T-helper 22 cell (primary cell): ENCODE measurements around the gene EIF1AD.
A peak's percentile ranks its signal among the peaks of the same experiment; 100 is the strongest.
"Not testable (repeated sequence)": the region's sequence is repeated elsewhere in the genome, so short reads cannot be mapped to it uniquely, and the experiment has no call there.

Experiments
- DNase-seq: peaks from one replicate; pipeline ENCODE4 v3.0.0-alpha.2; 2020; ENCODE audit warnings: low read depth

Gene EIF1AD

GRCh38 chr11:66001942-66002647 lies at the start of gene EIF1AD, which contains the start of gene BANF1:
Gene EIF1AD (minus strand): TSS chr11:66002157. CDS start chr11:66000389, 1,768 bp downstream.
Gene BANF1 (plus strand): TSS chr11:66002503. CDS start chr11:66003251, 748 bp downstream.
- DNase-seq: peak; percentile 88

- no peak for DNase-seq
Measured at GRCh38 chr11:66051371-66051765, 49.4 kb upstream of the EIF1AD start.

- DNase-seq: no peak
Measured at GRCh38 chr11:66050581-66051231, 48.7 kb upstream of the EIF1AD start.

GRCh38 chr11:66048547-66049323 lies 46.8 kb upstream of the EIF1AD start, which contains the start of gene GAL3ST3:
Gene GAL3ST3 (minus strand): TSS chr11:66049161. CDS start chr11:66045415, 3,746 bp downstream.
- no peak for DNase-seq

- no peak for DNase-seq
Measured at GRCh38 chr11:66047541-66048365, 45.8 kb upstream of the EIF1AD start.

GRCh38 chr11:66046901-66047300 lies 44.9 kb upstream of the EIF1AD start:
- DNase-seq: no peak

GRCh38 chr11:66045177-66045639 lies 43.3 kb upstream of the EIF1AD start:
- DNase-seq: peak; percentile 69

- DNase-seq: peak; percentile 6
Measured at GRCh38 chr11:66044757-66045156, 42.8 kb upstream of the EIF1AD start.

- DNase-seq: no peak
Measured at GRCh38 chr11:66042996-66043906, 41.3 kb upstream of the EIF1AD start.

GRCh38 chr11:66042227-66042995 lies 40.5 kb upstream of the EIF1AD start:
- DNase-seq: no peak

- no peak for DNase-seq
Measured at GRCh38 chr11:66039765-66040164, 37.8 kb upstream of the EIF1AD start.

GRCh38 chr11:66037327-66037726 lies 35.4 kb upstream of the EIF1AD start:
- no peak for DNase-seq

- DNase-seq: no peak
Measured at GRCh38 chr11:66036334-66036710, 34.4 kb upstream of the EIF1AD start.

- no peak for DNase-seq
Measured at GRCh38 chr11:66035653-66036333, 33.8 kb upstream of the EIF1AD start.

GRCh38 chr11:66032957-66033735 lies 31.2 kb upstream of the EIF1AD start:
- DNase-seq: no peak

GRCh38 chr11:66026017-66026529 lies 24.1 kb upstream of the EIF1AD start, which contains the start of gene CATSPER1:
Gene CATSPER1 (minus strand): TSS chr11:66026479. CDS start chr11:66026379, 100 bp downstream.
- DNase-seq: no peak

- DNase-seq: not testable (repeated sequence)
Measured at GRCh38 chr11:66023186-66023440, 21.2 kb upstream of the EIF1AD start.
